ENCODE results near the gene FNDC10.
"Not testable (repeated sequence)": the region's sequence is repeated elsewhere in the genome, so short reads cannot be mapped to it uniquely, and the experiment has no call there.

The FNDC10 gene

GRCh38 chr1:1564268-1564667 is 35.7 kb downstream of the FNDC10 start:
- no peak for DNase-seq

GRCh38 chr1:1563688-1564087 is 36.2 kb downstream of the FNDC10 start:
- DNase-seq = no peak

GRCh38 chr1:1562556-1563195 is 37.3 kb downstream of the FNDC10 start:
- no peak for DNase-seq

DNA sequence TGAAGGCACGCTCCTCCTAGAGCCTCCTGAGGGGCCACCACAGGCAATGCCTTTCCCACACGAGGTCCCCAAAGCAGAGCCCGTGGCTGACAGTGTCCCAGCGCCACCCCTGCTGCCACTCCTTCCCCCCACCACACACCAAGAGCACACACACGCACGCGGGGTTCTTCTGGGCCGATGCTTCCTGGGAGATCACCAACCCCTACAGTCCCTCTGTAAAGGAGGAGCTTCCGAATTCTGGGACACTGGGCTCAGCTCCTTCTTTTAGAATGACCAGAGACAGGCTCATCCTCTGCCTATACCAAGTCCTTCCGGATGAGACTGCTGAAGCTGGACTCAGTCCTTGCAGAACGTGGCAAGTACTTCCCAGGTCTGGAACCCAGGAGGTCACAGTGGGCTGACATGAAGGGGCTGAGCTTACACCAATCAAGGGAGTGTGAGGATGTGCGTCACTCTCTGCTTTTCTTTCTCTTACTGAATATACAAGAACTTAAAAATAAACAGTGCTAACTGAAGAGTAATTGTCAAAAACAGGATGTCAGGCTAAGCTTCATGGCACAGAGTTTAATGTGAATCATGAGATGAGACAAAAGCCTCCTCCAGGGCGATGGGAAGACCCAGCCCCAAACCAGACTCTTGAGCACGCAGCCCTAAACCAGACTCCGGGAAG is 38.0 kb downstream of the FNDC10 start:
- no peak for DNase-seq

DNA sequence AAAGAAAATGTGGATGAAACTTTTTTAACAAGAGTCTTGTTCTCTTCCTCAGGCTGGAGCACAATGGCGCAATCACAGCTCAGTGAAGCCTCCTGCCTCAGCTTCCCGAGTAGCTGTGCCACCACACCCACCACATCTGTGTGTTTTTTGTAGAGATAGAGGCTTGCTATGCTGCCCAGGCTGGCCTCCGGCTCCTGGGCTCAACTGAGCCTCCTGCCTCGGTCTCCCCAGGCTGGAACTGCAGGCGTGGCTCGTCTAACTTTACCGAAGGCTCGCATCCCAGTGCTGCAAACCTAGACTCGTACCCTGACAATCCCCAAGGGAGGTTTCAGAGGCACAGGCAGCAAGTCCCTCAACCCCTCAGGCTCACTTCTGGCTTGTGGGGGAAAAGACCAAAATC is 39.8 kb downstream of the FNDC10 start:
- DNase-seq = no peak

GRCh38 chr1:1559066-1559465 is 40.9 kb downstream of the FNDC10 start:
- no peak for DNase-seq

DNA sequence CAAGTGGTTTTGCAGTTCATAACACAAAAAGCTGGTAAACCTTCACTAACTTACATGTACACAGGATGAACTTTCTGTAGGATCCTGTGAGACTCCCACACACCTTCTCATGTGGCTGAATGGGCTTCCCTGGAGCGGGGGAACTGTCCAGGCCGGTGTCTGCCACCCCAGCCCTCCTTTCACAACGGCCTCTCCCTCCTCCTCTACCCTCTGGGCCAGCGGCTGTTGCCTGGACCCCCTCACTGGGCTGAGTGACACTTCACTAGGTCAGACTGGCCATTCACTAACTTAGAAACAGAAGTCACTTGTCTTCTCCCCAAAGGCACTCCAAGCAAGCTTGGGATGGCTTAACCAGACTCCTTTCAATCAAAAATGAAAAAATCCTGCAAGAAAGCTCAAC is 41.3 kb downstream of the FNDC10 start:
- DNase-seq = no peak

GRCh38 chr1:1557688-1558087 is 42.2 kb downstream of the FNDC10 start:
- not testable (repeated sequence) for DNase-seq

- not testable (repeated sequence) for DNase-seq
Observed at GRCh38 chr1:1556961-1557360, 43.0 kb downstream of the FNDC10 start.

GRCh38 chr1:1556505-1556904 is 43.4 kb downstream of the FNDC10 start:
- DNase-seq = no peak

DNA sequence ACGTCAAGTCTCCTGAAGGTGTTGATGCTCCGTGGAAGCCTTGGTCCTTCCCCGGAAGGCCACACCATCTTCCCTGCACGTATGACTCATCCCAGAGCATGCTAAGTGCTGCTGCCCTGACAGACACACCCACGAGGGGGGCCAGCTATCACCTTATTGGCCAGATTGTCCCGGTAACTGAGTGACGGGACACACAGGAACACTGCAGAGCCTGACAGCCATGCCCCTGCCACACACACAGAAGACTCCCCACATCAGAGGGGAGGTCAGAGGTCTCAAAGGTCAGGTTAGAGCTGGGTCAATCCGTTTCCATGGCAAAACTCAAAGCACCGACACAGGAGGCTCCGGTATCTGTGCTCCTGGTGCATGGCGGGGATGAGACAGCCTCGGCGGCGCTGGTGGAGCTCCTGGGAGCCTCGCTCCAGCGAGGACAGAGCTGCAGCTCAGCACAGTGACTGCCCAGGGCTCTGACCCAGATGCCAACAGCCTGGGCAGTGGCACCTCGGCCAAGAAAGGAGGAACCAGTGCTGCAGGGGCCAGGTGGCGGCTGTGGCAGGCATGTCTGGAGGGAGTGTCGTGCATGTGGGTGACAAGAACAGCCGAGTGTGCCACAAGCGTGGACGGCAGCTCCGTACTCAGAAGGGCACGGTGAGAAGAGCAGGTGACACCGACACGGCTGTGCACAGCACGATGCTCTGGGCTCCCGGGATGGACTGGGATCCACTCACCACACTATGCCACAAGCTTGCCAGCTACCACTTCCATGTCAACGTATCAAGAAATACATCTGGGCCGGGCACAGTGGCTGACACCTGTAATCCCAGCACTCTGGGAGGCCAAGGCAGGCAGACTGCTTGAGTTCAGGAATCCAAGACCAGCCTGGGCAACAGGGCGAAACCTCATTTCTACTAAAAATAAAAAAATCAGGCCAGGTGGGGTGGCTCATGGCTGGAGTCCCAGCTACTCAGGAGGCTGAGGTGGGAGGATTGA is 44.7 kb downstream of the FNDC10 start:
- DNase-seq = no peak

GRCh38 chr1:1554550-1554925 is 45.4 kb downstream of the FNDC10 start:
- DNase-seq = no peak

DNA sequence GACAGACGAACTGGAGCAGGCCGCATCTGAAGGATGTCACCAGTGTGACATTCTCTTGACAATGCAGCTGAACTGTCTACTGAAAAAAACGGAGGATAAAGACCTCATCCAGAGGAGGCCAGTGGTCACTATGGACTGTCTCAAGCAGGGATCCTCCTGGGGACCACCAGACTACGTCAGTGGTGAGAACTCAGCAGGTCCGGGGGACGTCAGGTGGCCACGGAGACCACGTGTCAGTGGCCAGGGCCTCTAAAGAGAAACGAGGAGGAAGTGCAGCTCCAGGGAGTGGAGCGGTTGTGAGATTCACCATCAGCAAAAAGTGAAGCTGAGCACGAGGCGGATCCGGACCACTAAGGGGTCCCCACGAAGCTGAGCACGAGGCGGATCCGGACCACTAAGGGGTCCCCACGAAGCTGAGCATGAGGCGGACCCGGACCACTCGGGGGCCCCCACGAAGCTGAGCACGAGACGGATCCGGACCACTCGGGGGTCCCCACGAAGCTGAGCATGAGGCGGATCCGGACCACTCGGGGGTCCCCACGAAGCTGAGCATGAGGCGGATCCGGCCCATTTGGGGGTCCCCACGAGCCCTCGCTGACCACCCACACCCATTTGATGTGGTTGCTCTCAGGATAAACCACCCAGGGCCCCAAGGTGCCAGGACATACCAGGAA is 46.0 kb downstream of the FNDC10 start:
- DNase-seq = no peak

- DNase-seq = no peak
Observed at GRCh38 chr1:1552263-1552639, 47.7 kb downstream of the FNDC10 start.

DNA sequence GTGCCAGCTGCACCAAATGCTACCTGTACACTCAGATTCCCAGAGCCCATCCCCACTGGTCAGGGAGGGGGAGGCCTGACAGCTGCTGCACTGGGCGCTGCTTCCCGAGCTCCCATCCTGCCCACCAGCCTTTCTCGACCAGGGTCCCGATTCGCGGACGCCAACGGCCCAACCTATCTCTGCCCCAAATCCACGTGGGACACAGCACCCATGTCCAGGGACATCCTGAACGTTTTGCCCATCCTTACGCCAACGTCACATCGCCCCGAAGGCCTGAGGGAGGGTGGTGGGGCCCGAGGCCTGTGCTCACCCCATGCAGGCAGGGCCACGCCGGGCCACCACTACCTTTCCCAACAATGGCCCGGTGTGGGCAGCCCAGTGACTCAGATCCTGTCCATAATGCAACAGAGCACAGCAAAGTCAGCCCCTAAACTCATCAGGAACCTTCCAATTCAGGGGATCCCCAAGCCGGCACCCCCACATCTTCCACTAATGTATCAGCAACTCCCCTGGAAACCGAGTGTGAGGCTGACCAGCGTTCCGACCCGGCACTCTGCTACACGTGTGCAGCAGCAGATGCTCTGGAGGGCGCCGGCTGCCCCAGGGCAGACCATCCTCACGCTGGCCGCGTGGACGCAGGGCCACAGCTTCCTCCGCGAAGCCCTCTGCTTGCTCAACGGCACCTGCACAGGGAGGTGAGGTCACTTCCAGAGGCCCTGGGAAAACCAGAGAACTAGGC is 48.2 kb downstream of the FNDC10 start:
- no peak for DNase-seq

DNA sequence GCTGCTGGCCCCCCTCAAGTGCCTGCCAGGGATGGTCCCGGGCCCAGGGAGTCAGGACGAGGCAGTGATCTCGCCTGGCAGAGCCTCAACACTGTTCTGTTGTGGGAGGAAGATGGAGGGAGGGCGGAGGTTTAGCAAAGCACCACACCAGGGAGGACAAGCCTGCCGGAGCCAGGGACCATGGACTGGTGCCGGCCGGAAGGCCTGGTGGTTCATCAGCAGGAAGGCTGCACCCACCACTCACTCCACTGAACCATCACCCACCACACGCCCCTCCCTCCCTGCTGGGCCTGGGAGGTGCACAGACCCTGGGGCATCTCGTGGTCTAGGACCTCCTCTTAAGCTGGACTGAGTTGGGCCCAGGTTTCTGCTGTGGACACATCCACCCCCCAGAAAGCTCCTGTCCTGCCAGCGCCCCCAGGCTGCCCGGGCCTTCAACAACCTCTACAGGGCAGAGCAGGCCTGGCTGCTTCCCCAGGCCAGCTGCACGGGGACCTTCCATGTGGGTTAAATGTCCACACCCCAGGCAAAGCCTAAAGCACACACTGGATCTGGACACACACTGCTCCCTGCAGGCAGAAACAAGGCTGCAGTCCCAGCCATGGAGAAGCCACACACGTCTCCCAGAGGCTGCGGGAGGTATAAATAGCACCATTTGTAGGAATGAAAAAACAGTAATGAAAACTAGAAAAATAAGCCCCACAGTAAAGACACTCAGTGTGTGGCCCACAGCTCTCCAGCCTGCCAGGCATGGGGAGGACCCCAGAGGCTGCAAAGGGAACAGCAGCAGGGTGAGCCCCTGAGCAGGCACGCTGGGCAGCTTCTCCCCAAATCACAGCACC is 49.1 kb downstream of the FNDC10 start:
- DNase-seq = no peak

GRCh38 chr1:1550087-1550486 is 49.8 kb downstream of the FNDC10 start:
- no peak for DNase-seq

DNA sequence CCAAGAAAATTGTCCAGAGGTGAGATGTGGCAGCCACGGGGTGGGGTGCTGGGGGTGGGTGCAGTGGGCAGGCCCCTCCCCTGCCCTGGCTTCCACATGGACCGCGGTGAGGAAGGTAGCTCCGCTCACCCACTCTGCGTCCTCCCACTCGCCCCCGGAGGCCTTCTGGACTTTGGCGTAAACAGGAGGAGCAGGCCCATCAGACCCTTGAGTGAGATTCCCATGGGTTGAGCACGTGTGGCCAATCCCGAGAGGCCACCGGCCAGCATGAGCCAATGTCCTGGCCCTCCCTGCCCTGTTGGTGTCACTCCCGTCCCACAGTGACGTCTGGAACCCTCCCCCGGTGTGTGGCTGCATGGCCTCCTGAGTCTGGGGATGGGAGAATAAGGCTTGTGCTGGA is 51.3 kb downstream of the FNDC10 start:
- DNase-seq = no peak

Data from activated effector memory CD4-positive, alpha-beta T cell treated with anti-CD3 and anti-CD28 coated beads, Interleukin-2, amount 50 U/mL, for 16 hours (primary cell).